ENCODE data around the gene ECSCR. TPM values are rescaled to one million over a fixed set of nuclear protein-coding genes. Genes with fewer than 3 reads are reported as not detected.

Gene ECSCR, protein sequence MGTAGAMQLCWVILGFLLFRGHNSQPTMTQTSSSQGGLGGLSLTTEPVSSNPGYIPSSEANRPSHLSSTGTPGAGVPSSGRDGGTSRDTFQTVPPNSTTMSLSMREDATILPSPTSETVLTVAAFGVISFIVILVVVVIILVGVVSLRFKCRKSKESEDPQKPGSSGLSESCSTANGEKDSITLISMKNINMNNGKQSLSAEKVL
- total RNA-seq (2021; fragmentation: NEBNext Ultra II Directional; extraction: Animal tissue kit (Norgen Biotek cat#: 25700)) (2.7 and 3.3 TPM in 2 replicates), polyA plus RNA-seq (2011; rRNA removed) (4.9 and 7.2 TPM in 2 replicates), polyA minus RNA-seq (2011; rRNA and poly(A)+ RNA removed) (3.3 and 3.6 TPM in 2 replicates)
- 5.4 TPM for polyA plus RNA-seq (2011; cell fraction: cytosol; rRNA removed)
- 4.4 TPM for polyA plus RNA-seq (2011; cell fraction: nucleus; rRNA removed)
- polyA plus RNA-seq (2012, experiment 1 of 2), result 2.8 to 4.2 TPM (median 3.6 TPM) in 4 replicates
- polyA plus RNA-seq (2012, experiment 2 of 2), result 2.7 TPM
- polyA plus RNA-seq (2013, experiment 1 of 2), result 4.8 TPM
- 4.9 TPM for polyA plus RNA-seq (2013, experiment 2 of 2)
- polyA minus RNA-seq (2011; cell fraction: cytosol; rRNA and poly(A)+ RNA removed), result not detected
- polyA minus RNA-seq (2011; cell fraction: nucleus; rRNA and poly(A)+ RNA removed), result 1.7 TPM
- long read RNA-seq, experiment 1, partial matches to known transcripts, result 0 of 3 reads
- long read RNA-seq, experiment 1, other reads (novel, unspliced or antisense), result 0 of 3 reads
- long read RNA-seq, experiment 2, partial matches to known transcripts, result 0 of 3 reads
- long read RNA-seq, experiment 2, other reads (novel, unspliced or antisense), result 0 of 3 reads

GRCh38 chr5:139462586-139463276 lies at the start of gene ECSCR:
ECSCR (minus strand) TSS chr5:139462743; CDS start chr5:139462670, 73 bp downstream.
- Histone ChIP-seq H2BK20ac (ENCODE audit: low read length) (peak within 1 kb of the TSS; percentile 86), H3K4me3 (ENCODE audit: extremely low read depth in 1 of 4, insufficient read depth in 2 of 4, low read depth in 3 of 4, low read length in 4 of 4) (no peak within 1 kb of the TSS), H2AFZ (ENCODE audit: low read length) (peak within 1 kb of the TSS; percentile 13; the same call in 1 of the 2 replicates), H3K18ac (ENCODE audit: extremely low read depth, low read length) (peak within 1 kb of the TSS; percentile 55), H2BK12ac (ENCODE audit: low read depth, low read length) (peak within 1 kb of the TSS; percentile 96; the same call in 1 of the 2 replicates), H3K4me2 (ENCODE audit: insufficient read depth in 1 of 2, low read depth in 2 of 2, low read length in 2 of 2) (peak within 1 kb of the TSS; percentile 32 to 39; a peak in 2 of 4 replicates), H3K36me3 (ENCODE audit: control insufficient read depth in 2 of 4, insufficient read depth in 4 of 4, low read length in 3 of 4) (no peaks in the 10 kb centered on the region), H2BK5ac (ENCODE audit: low read depth, low read length) (peak within 1 kb of the TSS; percentile 76; the same call in 1 of the 2 replicates), H3K79me2 (ENCODE audit: control insufficient read depth in 1 of 2, insufficient read depth in 2 of 2, low read length in 2 of 2) (no peaks in the 10 kb centered on the region), H3K56ac (replicated peaks; ENCODE audit: insufficient read length, low read depth, low read length) (no peak within 1 kb of the TSS), H2BK15ac (ENCODE audit: low read length) (peak within 1 kb of the TSS; percentile 92; the same call in 1 of the 2 replicates), H3K23ac (ENCODE audit: insufficient read length) (no peak within 1 kb of the TSS), H3K9me3 (ENCODE audit: insufficient read depth in 2 of 2, low read depth in 1 of 2, low read length in 1 of 2) (no peaks in the 10 kb centered on the region), H2AK5ac (ENCODE audit: low read depth, low read length) (peak within 1 kb of the TSS; percentile 68; the same call in 1 of the 2 replicates), H3K14ac (ENCODE audit: insufficient read length) (no peak within 1 kb of the TSS), H4K91ac (replicated peaks; ENCODE audit: insufficient read length, low read length) (peak within 1 kb of the TSS; percentile 60), H3K4me1 (replicated peaks in 1 of 4; ENCODE audit: control insufficient read depth in 3 of 4, insufficient read depth in 4 of 4, low read length in 3 of 4) (peaks cover 5 to 15% (median 12%) of the 10 kb centered on the region in 4 experiments; a peak in 6 of 7 replicates), H3K23me2 (ENCODE audit: low read depth, low read length) (no peaks in the 10 kb centered on the region), H4K5ac (ENCODE audit: insufficient read length, low read depth, low read length) (no peak within 1 kb of the TSS), H4K8ac (ENCODE audit: extremely low read depth, insufficient read depth, low read length) (no peak within 1 kb of the TSS), H3K79me1 (ENCODE audit: low read depth, low read length) (no peaks in the 10 kb centered on the region), H3K4ac (replicated peaks; ENCODE audit: insufficient read length, low read depth, low read length) (no peak within 1 kb of the TSS), H3K27ac (ENCODE audit: low read depth, low read length) (no peak within 1 kb of the TSS), H2BK120ac (replicated peaks; ENCODE audit: low read depth, low read length) (no peak within 1 kb of the TSS), H3K9ac (replicated peaks in 1 of 4; ENCODE audit: extremely low read depth in 1 of 4, low read depth in 3 of 4, low read length in 3 of 4) (no peak within 1 kb of the TSS), H3K27me3 (replicated peaks in 1 of 4; ENCODE audit: control insufficient read depth in 3 of 4, extremely low read depth in 1 of 4, insufficient read depth in 3 of 4, low read length in 3 of 4) (no peaks in the 10 kb centered on the region), H4K20me1 (replicated peaks in 1 of 2; ENCODE audit: control insufficient read depth in 1 of 2, insufficient read depth in 2 of 2, low read length in 2 of 2) (no peaks in the 10 kb centered on the region)
- 80% methylated on average over 9 of the region's 10 CpGs; no CpG with 5 or more reads in 1 of the 2 experiments for WGBS, 2 experiments (ENCODE audit: extremely low coverage in 1 of 2, insufficient coverage in 1 of 2, insufficient read length in 1 of 2, insufficient replicate concordance in 2 of 2, low coverage in 1 of 2, low lambda C conversion rate in 2 of 2, missing lambda C conversion rate in 1 of 2)
- no peak for FAIRE-seq
- no peak for DNase-seq (ENCODE audit: low read depth in 1 of 2, low spot score in 2 of 2)
- no peak for TF ChIP-seq TAF7 (optimal IDR thresholded peaks at IDR 0.05; ENCODE audit: borderline replicate concordance, low read depth, low read length)
- TF ChIP-seq E2F6 (IDR thresholded peaks at IDR 0.05), result peak; percentile 25; the same call in 1 of the 2 replicates
- TF ChIP-seq BCL11A (IDR thresholded peaks at IDR 0.05; ENCODE audit: low read depth in 2 of 2, low read length in 2 of 2), result no peak
- no peak for TF ChIP-seq SIRT6 (IDR thresholded peaks at IDR 0.05; ENCODE audit: low read length)
- no peak for TF ChIP-seq BACH1 (IDR thresholded peaks at IDR 0.05; ENCODE audit: low read length)
- TF ChIP-seq TEAD4 (IDR thresholded peaks at IDR 0.05; ENCODE audit: low read depth, low read length), result peak; percentile 82
- no peak for TF ChIP-seq POLR2AphosphoS5 (IDR thresholded peaks at IDR 0.05; ENCODE audit: low read depth, low read length)
- ChIA-PET CTCF (ENCODE audit: partially characterized antibody) (interaction anchor here (0.8 to 1.7 kb wide), 7 partner anchors 8 to 51 kb away, joined by 3 to 13 read pairs (median 4); partner anchors contain the start of genes SMIM33 and STING1), POLR2A (ENCODE audit: partially characterized antibody) (interaction anchor here (0.7 to 1.9 kb wide), 6 partner anchors 14 to 60 kb away, joined by 3 to 6 read pairs (median 4); partner anchors contain the start of genes DNAJC18 and STING1)
